Natural killer cell (primary cell): ENCODE data around the gene CACNG4. TPM values are rescaled to one million over a fixed set of nuclear protein-coding genes. Genes with fewer than 3 reads are reported as not detected.

Experiments used
- ATAC-seq, 3 donors: fragments of 150-1000 bp in 2 of 3; fragments of 200-7000 bp in 1 of 3; cut with Tn5 transposase; 1 replicate in 1 of 3; 2 replicates in 2 of 3; pipeline ENCODE4 v1.10.0; 2021; ENCODE audit warnings: mild to moderate bottlenecking in 2 of 3, moderate library complexity in 2 of 3
- DNase-seq, 2 donors: peaks; one replicate each; pipeline versions ENCODE4 v3.0.0 to v3.0.0-alpha.2; 2013 to 2021; ENCODE audit warnings: mixed read lengths in 1 of 2
- H3K27ac ChIP-seq: one replicate; pipeline ENCODE4 v1.5.1; 2013; ENCODE audit warnings: mild to moderate bottlenecking, low read length
- H3K27me3 ChIP-seq: one replicate; pipeline ENCODE4 v1.6.1; 2013; ENCODE audit warnings: low read length; ENCODE audit not compliant: control insufficient read depth, insufficient read depth
- H3K36me3 ChIP-seq: one replicate; pipeline ENCODE4 v1.6.1; 2013; ENCODE audit warnings: low read length; ENCODE audit not compliant: control insufficient read depth, insufficient read depth
- H3K4me1 ChIP-seq: one replicate; pipeline ENCODE4 v1.6.1; 2013; ENCODE audit warnings: low read length; ENCODE audit not compliant: control insufficient read depth, insufficient read depth
- H3K4me3 ChIP-seq: one replicate; pipeline ENCODE4 v1.5.1; 2013; ENCODE audit warnings: low read length
- H3K9me3 ChIP-seq: one replicate; pipeline ENCODE4 v1.6.1; 2013; ENCODE audit warnings: low read length; ENCODE audit not compliant: control insufficient read depth, insufficient read depth
- H3K27ac Mint-ChIP-seq, 2 donors: one replicate each; pipeline ENCODE4 v1.8.0; 2022; ENCODE audit warnings: mild to moderate bottlenecking in 2 of 2, mixed read lengths in 2 of 2, moderate library complexity in 1 of 2
- H3K27me3 Mint-ChIP-seq, 2 donors: one replicate each; pipeline ENCODE4 v1.8.0; 2022; ENCODE audit warnings: low read depth in 2 of 2, mixed read lengths in 2 of 2
- H3K36me3 Mint-ChIP-seq: one replicate; pipeline ENCODE4 v1.8.0; 2022; ENCODE audit warnings: mixed read lengths
- H3K4me1 Mint-ChIP-seq, 2 donors: one replicate each; pipeline ENCODE4 v1.8.0; 2022; ENCODE audit warnings: mixed read lengths in 2 of 2
- H3K4me3 Mint-ChIP-seq: one replicate; pipeline ENCODE4 v1.8.0; 2022; ENCODE audit warnings: mild to moderate bottlenecking, moderate library complexity, mixed read lengths
- H3K9me3 Mint-ChIP-seq, 2 donors: one replicate each; pipeline ENCODE4 v1.8.0; 2022; ENCODE audit warnings: mixed read lengths in 2 of 2
- WGBS: methylation state at CpG from one replicate; pipeline ENCODE4 v1.1.7; 2013; ENCODE audit warnings: missing lambda C conversion rate; ENCODE audit not compliant: insufficient coverage; 5-methylcytosine and 5-hydroxymethylcytosine counted together
- intact Hi-C: fragments of 100-400 bp; cut with micrococcal nuclease; formaldehyde crosslinking; loops from one replicate; pipeline ENCODE4 v1.14.2; 2022
- total RNA-seq, 4 donors: library from RNA; stranded (reverse); fragments of 120-200 nt in 1 of 4; gene quantifications; one replicate each; pipeline versions ENCODE4 v1.2.3 to v1.2.4, GENCODE V29; 2013 to 2022
- TF ChIP-seq, protein P1 (sequence below): fragments of 200-600 bp; IDR thresholded peaks from one replicate; pipeline ENCODE4 v1.8.0; 2022; ENCODE audit warnings: antibody characterized with exemption

The CACNG4 gene
- total RNA-seq, 3 donors from 2014 or later (not counting 1 experiment from before 2014, with no cell fraction given) = not detected

DNA sequence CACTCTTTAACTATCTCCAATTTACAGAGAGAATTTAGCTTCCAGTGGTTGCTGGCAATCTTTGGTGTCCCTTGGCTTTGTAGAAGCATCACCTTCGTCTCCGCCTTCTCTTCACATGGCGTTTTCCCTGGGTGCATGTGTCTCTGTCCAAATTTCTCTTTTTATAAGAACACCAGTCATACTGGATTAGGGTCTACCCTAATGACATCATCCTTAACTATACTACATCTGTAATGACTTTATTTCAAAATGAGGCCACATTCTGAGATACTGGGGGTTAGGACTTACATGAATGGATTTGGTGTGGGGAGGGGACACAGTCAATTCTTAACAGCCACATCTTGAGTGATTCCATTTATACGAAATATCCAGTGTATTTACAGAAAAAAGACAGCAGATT, 22.2 kb downstream of the CACNG4 start:
- Mint-ChIP-seq H3K36me3 (no peaks in the 10 kb centered on the region), H3K4me3 (no peak overlapping the region), H3K9me3 (no peaks in the 10 kb centered on the region), H3K4me1 (no peaks in the 10 kb centered on the region), H3K27ac (no peak overlapping the region), H3K27me3 (peaks cover 22 to 28% of the 10 kb centered on the region in 2 donors)
- DNase-seq = no peak
- TF ChIP-seq, protein P1, sequence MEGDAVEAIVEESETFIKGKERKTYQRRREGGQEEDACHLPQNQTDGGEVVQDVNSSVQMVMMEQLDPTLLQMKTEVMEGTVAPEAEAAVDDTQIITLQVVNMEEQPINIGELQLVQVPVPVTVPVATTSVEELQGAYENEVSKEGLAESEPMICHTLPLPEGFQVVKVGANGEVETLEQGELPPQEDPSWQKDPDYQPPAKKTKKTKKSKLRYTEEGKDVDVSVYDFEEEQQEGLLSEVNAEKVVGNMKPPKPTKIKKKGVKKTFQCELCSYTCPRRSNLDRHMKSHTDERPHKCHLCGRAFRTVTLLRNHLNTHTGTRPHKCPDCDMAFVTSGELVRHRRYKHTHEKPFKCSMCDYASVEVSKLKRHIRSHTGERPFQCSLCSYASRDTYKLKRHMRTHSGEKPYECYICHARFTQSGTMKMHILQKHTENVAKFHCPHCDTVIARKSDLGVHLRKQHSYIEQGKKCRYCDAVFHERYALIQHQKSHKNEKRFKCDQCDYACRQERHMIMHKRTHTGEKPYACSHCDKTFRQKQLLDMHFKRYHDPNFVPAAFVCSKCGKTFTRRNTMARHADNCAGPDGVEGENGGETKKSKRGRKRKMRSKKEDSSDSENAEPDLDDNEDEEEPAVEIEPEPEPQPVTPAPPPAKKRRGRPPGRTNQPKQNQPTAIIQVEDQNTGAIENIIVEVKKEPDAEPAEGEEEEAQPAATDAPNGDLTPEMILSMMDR = no peak
- H3K27me3 ChIP-seq = peaks cover 2% of the 10 kb centered on the region
- H3K4me3 ChIP-seq = no peak overlapping the region
- WGBS = 83% methylated on average over 4 of the region's 4 CpGs
- intact Hi-C loops = no loop called here
- H3K4me1 ChIP-seq = no peaks in the 10 kb centered on the region
- ATAC-seq = no peak
- no peaks in the 10 kb centered on the region for H3K36me3 ChIP-seq
- no peaks in the 10 kb centered on the region for H3K9me3 ChIP-seq
- no peak overlapping the region for H3K27ac ChIP-seq

DNA sequence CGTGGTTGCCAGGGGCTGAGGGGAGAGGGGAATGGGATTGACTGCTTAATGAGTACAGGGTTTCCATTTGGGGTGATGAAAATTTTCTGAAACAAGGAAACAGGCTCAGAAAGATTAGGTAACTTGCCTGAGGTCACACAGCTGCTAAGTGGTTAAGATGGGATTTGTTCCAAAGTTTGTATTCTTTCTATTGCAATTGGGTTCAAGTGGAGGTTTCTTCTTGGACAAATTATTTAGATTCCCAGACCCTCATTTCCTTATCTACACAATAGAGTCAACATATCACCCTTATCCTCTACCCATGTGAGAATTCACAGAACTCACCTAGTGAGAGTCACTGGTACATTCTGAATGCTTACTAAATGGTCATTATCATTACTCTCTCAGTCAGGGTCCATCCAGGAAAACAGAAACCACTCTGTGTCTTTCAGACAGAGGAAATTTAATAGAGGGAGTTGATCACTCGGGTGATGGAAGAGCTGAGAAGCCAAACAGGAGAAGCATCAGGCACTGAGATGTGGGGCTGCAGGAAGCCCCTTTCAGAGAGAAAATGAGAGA, 22.6 kb downstream of the CACNG4 start:
- Histone ChIP-seq H3K36me3 (no peaks in the 10 kb centered on the region), H3K27me3 (peaks cover 2% of the 10 kb centered on the region), H3K27ac (no peak overlapping the region), H3K4me1 (no peaks in the 10 kb centered on the region), H3K9me3 (no peaks in the 10 kb centered on the region), H3K4me3 (no peak overlapping the region)
- no peak overlapping the region for H3K27ac Mint-ChIP-seq
- TF ChIP-seq, protein P1 = no peak
- peaks cover 26 to 28% of the 10 kb centered on the region in 2 donors for H3K27me3 Mint-ChIP-seq
- H3K9me3 Mint-ChIP-seq = no peaks in the 10 kb centered on the region
- 63% methylated on average over 2 of the region's 2 CpGs for WGBS
- intact Hi-C loops = no loop called here
- ATAC-seq = no peak
- H3K4me3 Mint-ChIP-seq = no peak overlapping the region
- H3K4me1 Mint-ChIP-seq = no peaks in the 10 kb centered on the region
- H3K36me3 Mint-ChIP-seq = no peaks in the 10 kb centered on the region
- no peak for DNase-seq

DNA sequence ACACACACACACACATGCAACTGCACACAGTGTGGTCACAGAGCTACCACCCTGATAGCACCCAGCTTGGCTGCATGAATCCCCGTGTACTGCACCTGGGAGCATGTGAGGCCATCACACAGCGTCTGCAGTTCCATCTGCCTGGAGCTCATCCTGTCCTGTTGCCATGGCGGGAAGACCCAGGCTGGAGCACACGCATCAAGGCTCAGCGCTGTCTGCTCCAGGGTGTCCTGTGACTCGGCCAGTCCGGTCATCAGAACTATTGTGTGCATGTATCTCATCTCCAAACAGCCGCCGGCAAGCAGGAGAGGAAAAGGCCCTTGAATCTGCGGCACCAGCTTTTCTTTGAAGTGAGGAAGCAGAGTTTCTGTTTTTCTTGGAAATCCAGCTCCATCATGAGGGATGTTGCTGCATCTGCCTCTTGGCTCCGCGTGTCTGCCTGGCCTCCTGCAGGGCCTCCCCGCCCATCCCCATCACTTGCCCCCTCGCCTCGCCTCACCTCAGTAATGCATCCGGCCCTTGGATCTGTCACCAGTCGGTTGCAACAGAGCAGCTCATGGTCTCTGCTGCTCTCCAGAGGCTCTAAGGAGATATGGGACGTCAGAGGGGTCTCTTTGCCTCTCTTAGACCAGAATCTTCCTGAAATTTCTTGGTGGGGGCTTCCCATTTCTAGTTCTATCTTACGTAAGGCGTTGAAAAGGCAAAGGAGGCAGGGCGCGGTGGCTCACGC, 23.7 kb downstream of the CACNG4 start:
- Histone ChIP-seq H3K27ac (no peak overlapping the region), H3K4me1 (no peaks in the 10 kb centered on the region), H3K36me3 (no peaks in the 10 kb centered on the region), H3K4me3 (no peak overlapping the region), H3K9me3 (no peaks in the 10 kb centered on the region), H3K27me3 (peaks cover 2% of the 10 kb centered on the region)
- no peak overlapping the region for H3K27ac Mint-ChIP-seq
- no peaks in the 10 kb centered on the region for H3K36me3 Mint-ChIP-seq
- intact Hi-C loops = no loop called here
- H3K4me3 Mint-ChIP-seq = no peak overlapping the region
- DNase-seq (no peak), ATAC-seq (no peak)
- no peaks in the 10 kb centered on the region for H3K4me1 Mint-ChIP-seq
- H3K9me3 Mint-ChIP-seq = no peaks in the 10 kb centered on the region
- WGBS = 75% methylated on average over 23 of the region's 23 CpGs
- H3K27me3 Mint-ChIP-seq = peaks cover 24 to 28% of the 10 kb centered on the region in 2 donors
- TF ChIP-seq, protein P1 = no peak
